Testis (tissue), 3 donors: ENCODE data around the gene DLEC1. TPM values are rescaled to one million over a fixed set of nuclear protein-coding genes. Genes with fewer than 3 reads are reported as not detected.

Source experiments
- DNase-seq: peaks from one replicate; pipeline ENCODE4 v3.0.0-alpha.2; 2019
- H3K27ac ChIP-seq, 2 donors: fragments of 200-600 bp; sonication (generic); one replicate each; pipeline ENCODE4 v1.5.1; 2019
- H3K27me3 ChIP-seq: fragments of 200-600 bp; sonication (generic); one replicate; pipeline ENCODE4 v1.5.1; 2019
- H3K36me3 ChIP-seq: fragments of 200-600 bp; sonication (generic); one replicate; pipeline ENCODE4 v1.5.1; 2017; ENCODE audit warnings: low read depth; ENCODE audit errors: missing control alignments
- H3K4me1 ChIP-seq: fragments of 200-600 bp; sonication (generic); one replicate; pipeline ENCODE4 v1.5.1; 2019
- H3K4me3 ChIP-seq, 2 donors: fragments of 200-600 bp; sonication (generic); one replicate each; pipeline ENCODE4 v1.5.1; 2017 to 2019
- H3K9me3 ChIP-seq: fragments of 200-600 bp; sonication (generic); one replicate; pipeline ENCODE4 v1.5.1; 2017
- CTCF ChIP-seq, 3 experiments: fragments of 450-650 bp in 2 of 3; fragments of 200-600 bp in 1 of 3; sonication (generic) in 1 of 3; IDR thresholded peaks; one replicate each; pipeline ENCODE4 v1.5.1; 2016 to 2019; ENCODE audit warnings: antibody characterized with exemption in 3 of 3, mild to moderate bottlenecking in 2 of 3, moderate library complexity in 1 of 3
- POLR2A ChIP-seq: fragments of 450-650 bp; IDR thresholded peaks from one replicate; pipeline ENCODE4 v1.6.1; 2017; ENCODE audit warnings: antibody characterized with exemption, mild to moderate bottlenecking, moderate library complexity
- WGBS, 2 donors: methylation state at CpG; one replicate each; pipeline ENCODE4 v1.1.5; 2018; 5-methylcytosine and 5-hydroxymethylcytosine counted together
- intact Hi-C: fragments of 100-400 bp; cut with DNase I; formaldehyde crosslinking; loops from one replicate; pipeline ENCODE4 v1.15.1; 2023; ENCODE audit warnings: low total_unique reads
- polyA plus RNA-seq: library from polyadenylated mRNA; stranded (reverse); fragments of 350-450 nt; fragmentation: Illumina TruSeq; extraction: RNeasy Lipid Tissue Mini Kit (QIAGEN cat#74804); gene quantifications from one replicate; pipeline ENCODE4 v1.2.3, GENCODE V29; 2014; ENCODE audit warnings: low read depth, low replicate concordance; ENCODE audit not compliant: insufficient read depth
- total RNA-seq, 2 donors: library from RNA; depleted of rRNA; stranded (reverse); fragments of >200 nt; gene quantifications; one replicate each; pipeline ENCODE4 v1.2.3, GENCODE V29; 2016

Gene DLEC1
- total and polyA plus RNA-seq, 3 donors from 2014 or later = 32.3 to 40.8 (median 36.9) TPM

- peaks cover 25% of the 10 kb centered on the region for H3K4me1 ChIP-seq
Measured at GRCh38 chr3:37997342-37997741, 41.7 kb upstream of the DLEC1 start.

GRCh38 chr3:37997791-37998370 is 41.1 kb upstream of the DLEC1 start:
- no peaks in the 10 kb centered on the region for H3K9me3 ChIP-seq
- WGBS, 2 donors = 86 to 93% methylated on average over 2 to 6 of the region's 6 CpGs
- H3K4me3 ChIP-seq = no peak overlapping the region
- intact Hi-C loops = no loop called here
- H3K36me3 ChIP-seq = no peaks in the 10 kb centered on the region
- no peaks in the 10 kb centered on the region for H3K27me3 ChIP-seq
- no peak for DNase-seq
- TF ChIP-seq CTCF (IDR thresholded peaks at IDR 0.05) = no peak
- TF ChIP-seq POLR2A = no peak
- H3K4me1 ChIP-seq = peaks cover 29% of the 10 kb centered on the region
- H3K27ac ChIP-seq = peak overlapping the region; percentile 87 to 92

More at GRCh38 chr3:37997342-37997741, 41.7 kb upstream of the DLEC1 start:
- Histone ChIP-seq H3K36me3 (no peaks in the 10 kb centered on the region), H3K27me3 (no peaks in the 10 kb centered on the region), H3K9me3 (no peaks in the 10 kb centered on the region), H3K4me3 (no peak overlapping the region), H3K27ac (peak overlapping the region in 1 of 2 donors; percentile 87)
- no peak for DNase-seq
- 95% methylated on average over 10 of the region's 10 CpGs; no CpG with 5 or more reads in 1 of the 2 donors for WGBS, 2 donors
- no peak for TF ChIP-seq CTCF (IDR thresholded peaks at IDR 0.05)
- no peak for TF ChIP-seq POLR2A
- intact Hi-C loops = no loop called here

- Histone ChIP-seq H3K27me3 (no peaks in the 10 kb centered on the region), H3K9me3 (no peaks in the 10 kb centered on the region), H3K27ac (no peak overlapping the region), H3K36me3 (no peaks in the 10 kb centered on the region), H3K4me3 (no peak overlapping the region), H3K4me1 (peaks cover 34% of the 10 kb centered on the region)
- 88 to 90% methylated on average over 6 of the region's 6 CpGs for WGBS, 2 donors
- intact Hi-C loops = loop anchor here (10.0 kb wide), 1 partner anchor 145 kb away; no protein-coding TSS in a partner anchor
- no peak for DNase-seq
- TF ChIP-seq POLR2A = no peak
- no peak for TF ChIP-seq CTCF (IDR thresholded peaks at IDR 0.05)
Measured at GRCh38 chr3:37999836-38000235, 39.2 kb upstream of the DLEC1 start.

- peaks cover 40% of the 10 kb centered on the region for H3K4me1 ChIP-seq
Measured at GRCh38 chr3:38000242-38000916, 38.6 kb upstream of the DLEC1 start.

More at GRCh38 chr3:38000242-38000916, 38.6 kb upstream of the DLEC1 start:
- no peak for DNase-seq
- Histone ChIP-seq H3K36me3 (no peaks in the 10 kb centered on the region), H3K27ac (no peak overlapping the region), H3K4me3 (no peak overlapping the region), H3K9me3 (no peaks in the 10 kb centered on the region), H3K27me3 (no peaks in the 10 kb centered on the region)
- TF ChIP-seq CTCF (IDR thresholded peaks at IDR 0.05) (no peak), POLR2A (no peak)
- WGBS, 2 donors = 81 to 98% methylated on average over 6 of the region's 6 CpGs
- intact Hi-C loops = loop anchor here (10.0 kb wide), 1 partner anchor 146 kb away; no protein-coding TSS in a partner anchor
